Lung (tissue), 12 donors: ENCODE data around the gene RAPGEF1. TPM values are rescaled to one million over a fixed set of nuclear protein-coding genes. Genes with fewer than 3 reads are reported as not detected.

Source experiments
- ATAC-seq: fragments of 200-7000 bp; cut with Tn5 transposase; one replicate; pipeline ENCODE4 v1.9.1; 2020; ENCODE audit warnings: moderate number of reproducible peaks; ENCODE audit not compliant: insufficient read depth, low FRiP score
- DNase-seq, 3 donors: peaks; one replicate each; pipeline ENCODE4 v3.0.0-alpha.2; 2013 to 2017
- H3K27ac ChIP-seq, 2 donors: one replicate each; pipeline ENCODE4 v1.5.1; 2013; ENCODE audit warnings: mild to moderate bottlenecking in 2 of 2, moderate library complexity in 2 of 2, control low read depth in 1 of 2, inconsistent platforms in 1 of 2, low read depth in 1 of 2, low read length in 1 of 2
- H3K27me3 ChIP-seq, 3 donors: one replicate each; pipeline ENCODE4 v1.5.1; 2013; ENCODE audit warnings: low read length in 2 of 3; ENCODE audit not compliant: control insufficient read depth in 3 of 3, insufficient read depth in 3 of 3
- H3K36me3 ChIP-seq, 4 donors: one replicate each; pipeline ENCODE4 v1.5.1; 2013; ENCODE audit warnings: low read length in 4 of 4, mild to moderate bottlenecking in 1 of 4, moderate library complexity in 1 of 4; ENCODE audit not compliant: control insufficient read depth in 4 of 4, insufficient read depth in 4 of 4
- H3K4me1 ChIP-seq, 5 donors: one replicate each; pipeline ENCODE4 v1.5.1; 2013; ENCODE audit warnings: low read length in 5 of 5, mild to moderate bottlenecking in 2 of 5, moderate library complexity in 1 of 5; ENCODE audit not compliant: control insufficient read depth in 5 of 5, insufficient read depth in 5 of 5
- H3K4me3 ChIP-seq: one replicate; pipeline ENCODE4 v1.5.1; 2013; ENCODE audit warnings: mild to moderate bottlenecking, control low read depth, moderate library complexity
- H3K9ac ChIP-seq, 2 donors: one replicate each; pipeline ENCODE4 v1.5.1; 2013; ENCODE audit warnings: low read length in 2 of 2, control low read depth in 1 of 2; ENCODE audit not compliant: insufficient read depth in 1 of 2
- H3K9me3 ChIP-seq, 4 donors: one replicate each; pipeline ENCODE4 v1.5.1; 2013; ENCODE audit warnings: low read length in 3 of 4, mild to moderate bottlenecking in 1 of 4, moderate library complexity in 1 of 4; ENCODE audit not compliant: control insufficient read depth in 4 of 4, insufficient read depth in 3 of 4
- CTCF ChIP-seq: IDR thresholded peaks from 2 replicates; pipeline ENCODE4 v1.5.1; 2012; ENCODE audit warnings: mild to moderate bottlenecking; ENCODE audit errors: control extremely low read depth, extremely low read depth
- WGBS, 2 donors: extraction: QIAGEN DNeasy Blood & Tissue Kit; methylation state at CpG; one replicate each; pipeline ENCODE4 v1.1.7; 2013; 5-methylcytosine and 5-hydroxymethylcytosine counted together
- polyA plus RNA-seq, 2 donors: library from polyadenylated mRNA; stranded (reverse); fragments of 200-250 nt; gene quantifications; one replicate each; pipeline ENCODE4 v1.2.1, GENCODE V29; 2013
- total RNA-seq, 2 donors: library from RNA; depleted of rRNA in 1 of 2; stranded (reverse); fragments of >200 nt in 1 of 2; gene quantifications; one replicate each; pipeline ENCODE4 v1.2.1, GENCODE V29; 2014 to 2021
- donor health status: control.
- donor health status: control.
- donor health status: Bipolar disorder and iron deficiency.
- donor health status: healthy.
- donor health status: DM: yes; HTN: yes; CAD: no.

Gene RAPGEF1
- total and polyA plus RNA-seq, 4 donors = 38.9 to 134 (median 55.1) TPM

GRCh38 chr9:131623655-131624330, 116.1 kb downstream of the RAPGEF1 start:
- peaks cover 10 to 69% (median 19%) of the 10 kb centered on the region in 4 donors for H3K36me3 ChIP-seq
- no peak for TF ChIP-seq CTCF
- H3K9me3 ChIP-seq = peaks cover 0 to 2% (median 0%) of the 10 kb centered on the region in 4 donors
- 88 to 91% methylated on average over 14 of the region's 14 CpGs for WGBS, 2 donors
- ATAC-seq = no peak
- no peak for DNase-seq
- no peak overlapping the region for H3K9ac ChIP-seq
- peaks cover 0 to 10% (median 5%) of the 10 kb centered on the region in 5 donors for H3K4me1 ChIP-seq
- H3K27ac ChIP-seq = no peak overlapping the region
- no peaks in the 10 kb centered on the region for H3K27me3 ChIP-seq
- no peak overlapping the region for H3K4me3 ChIP-seq

GRCh38 chr9:131622523-131622922, 117.4 kb downstream of the RAPGEF1 start:
- DNase-seq (no peak), ATAC-seq (no peak)
- Histone ChIP-seq H3K27me3 (no peaks in the 10 kb centered on the region), H3K36me3 (peaks cover 10 to 68% (median 25%) of the 10 kb centered on the region in 4 donors), H3K4me3 (no peak overlapping the region), H3K27ac (no peak overlapping the region), H3K9me3 (peaks cover 0 to 2% (median 0%) of the 10 kb centered on the region in 4 donors), H3K9ac (no peak overlapping the region), H3K4me1 (peaks cover 0 to 13% (median 9%) of the 10 kb centered on the region in 5 donors)
- WGBS, 2 donors = 38 to 69% methylated on average over 4 of the region's 4 CpGs
- TF ChIP-seq CTCF = no peak

GRCh38 chr9:131621551-131622358, 118.1 kb downstream of the RAPGEF1 start:
- WGBS, 2 donors = 86 to 88% methylated on average over 31 of the region's 31 CpGs
- DNase-seq = no peak
- peaks cover 10 to 68% (median 25%) of the 10 kb centered on the region in 4 donors for H3K36me3 ChIP-seq

More at GRCh38 chr9:131621551-131622358, 118.1 kb downstream of the RAPGEF1 start:
- Histone ChIP-seq H3K27me3 (no peaks in the 10 kb centered on the region), H3K27ac (peak overlapping the region in 1 of 2 donors; percentile 40), H3K9ac (no peak overlapping the region), H3K4me3 (no peak overlapping the region), H3K4me1 (peaks cover 0 to 16% (median 10%) of the 10 kb centered on the region in 5 donors), H3K9me3 (peaks cover 0 to 2% (median 0%) of the 10 kb centered on the region in 4 donors)
- no peak for TF ChIP-seq CTCF
- ATAC-seq = peak; percentile 30
